Measurements from ENCODE around the gene PLBD1. TPM values are rescaled to one million over a fixed set of nuclear protein-coding genes. Genes with fewer than 3 reads are reported as not detected.

PLBD1 gene
- total RNA-seq, 4 donors from 2014 or later = 30.8 to 74.6 (median 40.4) TPM

DNA sequence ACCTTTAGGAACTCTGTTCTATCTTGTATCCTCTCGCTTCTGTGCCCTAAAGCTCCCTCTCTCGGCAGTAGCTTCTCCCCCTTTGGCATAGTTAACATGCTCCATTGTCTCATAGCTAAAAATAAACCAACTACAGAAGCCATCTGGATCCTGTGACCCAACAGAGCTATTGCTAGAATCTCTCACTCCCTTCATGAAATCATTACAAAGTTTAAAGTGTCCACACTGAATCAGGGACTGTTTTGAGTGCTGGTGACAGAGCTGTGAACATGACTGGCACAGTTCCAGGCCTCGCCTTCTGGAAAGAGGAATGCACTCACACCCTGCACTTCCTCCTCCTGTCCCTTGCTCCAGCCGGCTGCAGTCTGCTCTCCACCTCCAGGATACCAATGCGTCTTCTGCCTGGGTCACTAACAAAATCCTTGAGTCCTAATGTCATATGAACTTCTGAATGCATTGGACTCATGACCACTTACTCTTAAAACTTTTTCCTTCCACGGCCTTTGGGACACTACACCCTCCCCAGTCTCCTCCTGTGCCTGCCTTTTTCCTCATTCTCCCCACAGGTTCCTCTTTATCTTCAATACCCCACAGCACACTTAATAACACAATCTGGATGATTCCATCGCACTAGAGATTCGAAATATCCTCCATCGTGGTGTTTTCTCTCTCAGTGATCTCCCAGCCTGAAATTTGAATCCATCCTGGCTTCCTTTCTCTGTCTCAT, 13.2 kb downstream of the PLBD1 start:
- no peaks in the 10 kb centered on the region for H3K27me3 ChIP-seq
- H3K9me3 ChIP-seq = no peaks in the 10 kb centered on the region
- peak overlapping the region; percentile 66 to 86 (median 79) for H3K27ac ChIP-seq
- intact Hi-C loops (cut with DNase I; ENCODE audit: low total_unique reads) = no loop called here
- H3K4me3 ChIP-seq = peak overlapping the region in 1 of 4 donors; percentile 4
- in situ Hi-C loops (cut with MboI; ENCODE audit: low pct_ligation_motif_present in 1 of 4, low pct_unique_long_range_greater_than_20kb in 1 of 4, low sequenced_read_pairs in 3 of 4) = no loop called here
- H3K4me1 ChIP-seq = peaks cover 11 to 42% (median 23%) of the 10 kb centered on the region in 4 donors
- peak; percentile 68 for TF ChIP-seq POLR2A (IDR thresholded peaks at IDR 0.05)
- TF ChIP-seq, protein P1, sequence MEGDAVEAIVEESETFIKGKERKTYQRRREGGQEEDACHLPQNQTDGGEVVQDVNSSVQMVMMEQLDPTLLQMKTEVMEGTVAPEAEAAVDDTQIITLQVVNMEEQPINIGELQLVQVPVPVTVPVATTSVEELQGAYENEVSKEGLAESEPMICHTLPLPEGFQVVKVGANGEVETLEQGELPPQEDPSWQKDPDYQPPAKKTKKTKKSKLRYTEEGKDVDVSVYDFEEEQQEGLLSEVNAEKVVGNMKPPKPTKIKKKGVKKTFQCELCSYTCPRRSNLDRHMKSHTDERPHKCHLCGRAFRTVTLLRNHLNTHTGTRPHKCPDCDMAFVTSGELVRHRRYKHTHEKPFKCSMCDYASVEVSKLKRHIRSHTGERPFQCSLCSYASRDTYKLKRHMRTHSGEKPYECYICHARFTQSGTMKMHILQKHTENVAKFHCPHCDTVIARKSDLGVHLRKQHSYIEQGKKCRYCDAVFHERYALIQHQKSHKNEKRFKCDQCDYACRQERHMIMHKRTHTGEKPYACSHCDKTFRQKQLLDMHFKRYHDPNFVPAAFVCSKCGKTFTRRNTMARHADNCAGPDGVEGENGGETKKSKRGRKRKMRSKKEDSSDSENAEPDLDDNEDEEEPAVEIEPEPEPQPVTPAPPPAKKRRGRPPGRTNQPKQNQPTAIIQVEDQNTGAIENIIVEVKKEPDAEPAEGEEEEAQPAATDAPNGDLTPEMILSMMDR (IDR thresholded peaks at IDR 0.05) = peak in 3 of 5 experiments; percentile 2 to 60 (median 51)
- TF ChIP-seq EP300 (IDR thresholded peaks at IDR 0.05; ENCODE audit: low read depth) = no peak
- peak in 2 of 3 donors; percentile 64 to 78 for TF ChIP-seq POLR2AphosphoS5 (IDR thresholded peaks at IDR 0.05)
- H3K36me3 ChIP-seq = no peaks in the 10 kb centered on the region
- WGBS, 2 donors (ENCODE audit: low coverage in 1 of 2) = 21 to 42% methylated on average over 6 to 9 of the region's 9 CpGs
- peak; percentile 94 for DNase-seq

DNA sequence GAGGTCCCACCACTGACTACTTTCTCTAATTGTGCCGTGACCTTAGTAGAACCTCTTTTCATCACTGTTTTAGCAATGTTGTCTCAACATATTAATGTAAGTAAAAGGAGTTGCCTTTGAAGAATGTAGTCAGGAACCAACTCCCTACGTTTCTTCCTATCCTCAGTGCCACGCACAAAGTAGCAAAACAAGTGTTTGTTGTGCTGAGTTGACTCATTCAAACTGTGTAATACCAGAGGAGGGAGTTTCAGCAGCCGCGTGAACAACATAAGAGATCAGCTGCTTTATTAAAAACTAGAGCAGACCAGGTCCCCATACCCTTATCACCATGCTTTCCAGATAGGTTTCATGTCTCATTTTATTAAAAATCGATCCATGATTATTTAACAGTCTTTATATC, 19.1 kb downstream of the PLBD1 start:
- Histone ChIP-seq H3K4me3 (no peak overlapping the region), H3K4me1 (peaks cover 3 to 19% (median 9%) of the 10 kb centered on the region in 4 donors), H3K27me3 (no peaks in the 10 kb centered on the region), H3K36me3 (no peaks in the 10 kb centered on the region), H3K9me3 (no peaks in the 10 kb centered on the region), H3K27ac (no peak overlapping the region)
- WGBS, 2 donors (ENCODE audit: low coverage in 1 of 2) = 92 to 96% methylated on average over 5 to 6 of the region's 6 CpGs
- in situ Hi-C loops (cut with MboI; ENCODE audit: low pct_ligation_motif_present in 1 of 4, low pct_unique_long_range_greater_than_20kb in 1 of 4, low sequenced_read_pairs in 3 of 4) (no loop called here), intact Hi-C loops (cut with DNase I; ENCODE audit: low total_unique reads) (no loop called here)
- no peak for DNase-seq
- TF ChIP-seq, protein P1 (IDR thresholded peaks at IDR 0.05) = no peak
- TF ChIP-seq EP300 (IDR thresholded peaks at IDR 0.05; ENCODE audit: low read depth) = no peak

DNA sequence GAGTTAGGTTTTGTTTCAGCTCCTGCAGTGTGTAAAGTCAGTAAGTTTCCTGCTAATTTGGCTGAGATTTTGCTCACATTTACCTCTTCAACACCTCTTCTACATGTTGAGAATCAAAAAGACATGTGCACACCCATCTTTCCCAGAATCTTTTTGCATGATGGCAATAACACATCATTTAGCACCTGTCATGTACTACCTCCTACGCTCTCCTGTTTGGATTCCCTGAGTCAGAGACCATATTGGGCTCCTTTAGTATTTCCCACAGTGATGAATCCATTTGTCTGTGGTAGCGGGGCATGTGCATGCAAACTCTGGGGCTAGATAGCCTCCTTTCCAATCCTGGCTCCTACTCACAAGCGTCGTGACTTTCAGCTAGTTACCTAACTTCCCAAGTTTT, 20.1 kb downstream of the PLBD1 start:
- DNase-seq = no peak
- peaks cover 2 to 15% (median 8%) of the 10 kb centered on the region in 4 donors for H3K4me1 ChIP-seq
- H3K36me3 ChIP-seq = no peaks in the 10 kb centered on the region
- WGBS, 2 donors (ENCODE audit: low coverage in 1 of 2) = 94 to 98% methylated on average over 3 to 4 of the region's 4 CpGs
- intact Hi-C loops (cut with DNase I; ENCODE audit: low total_unique reads) = no loop called here
- H3K9me3 ChIP-seq = no peaks in the 10 kb centered on the region
- no peak overlapping the region for H3K4me3 ChIP-seq
- no peaks in the 10 kb centered on the region for H3K27me3 ChIP-seq
- no peak overlapping the region for H3K27ac ChIP-seq
- no peak for TF ChIP-seq POLR2A (IDR thresholded peaks at IDR 0.05)
- no peak for TF ChIP-seq POLR2AphosphoS5 (IDR thresholded peaks at IDR 0.05)
- TF ChIP-seq, protein P1 (IDR thresholded peaks at IDR 0.05) = no peak
- TF ChIP-seq EP300 (IDR thresholded peaks at IDR 0.05; ENCODE audit: low read depth) = no peak
- in situ Hi-C loops (cut with MboI; ENCODE audit: low pct_ligation_motif_present in 1 of 4, low pct_unique_long_range_greater_than_20kb in 1 of 4, low sequenced_read_pairs in 3 of 4) = no loop called here

DNA sequence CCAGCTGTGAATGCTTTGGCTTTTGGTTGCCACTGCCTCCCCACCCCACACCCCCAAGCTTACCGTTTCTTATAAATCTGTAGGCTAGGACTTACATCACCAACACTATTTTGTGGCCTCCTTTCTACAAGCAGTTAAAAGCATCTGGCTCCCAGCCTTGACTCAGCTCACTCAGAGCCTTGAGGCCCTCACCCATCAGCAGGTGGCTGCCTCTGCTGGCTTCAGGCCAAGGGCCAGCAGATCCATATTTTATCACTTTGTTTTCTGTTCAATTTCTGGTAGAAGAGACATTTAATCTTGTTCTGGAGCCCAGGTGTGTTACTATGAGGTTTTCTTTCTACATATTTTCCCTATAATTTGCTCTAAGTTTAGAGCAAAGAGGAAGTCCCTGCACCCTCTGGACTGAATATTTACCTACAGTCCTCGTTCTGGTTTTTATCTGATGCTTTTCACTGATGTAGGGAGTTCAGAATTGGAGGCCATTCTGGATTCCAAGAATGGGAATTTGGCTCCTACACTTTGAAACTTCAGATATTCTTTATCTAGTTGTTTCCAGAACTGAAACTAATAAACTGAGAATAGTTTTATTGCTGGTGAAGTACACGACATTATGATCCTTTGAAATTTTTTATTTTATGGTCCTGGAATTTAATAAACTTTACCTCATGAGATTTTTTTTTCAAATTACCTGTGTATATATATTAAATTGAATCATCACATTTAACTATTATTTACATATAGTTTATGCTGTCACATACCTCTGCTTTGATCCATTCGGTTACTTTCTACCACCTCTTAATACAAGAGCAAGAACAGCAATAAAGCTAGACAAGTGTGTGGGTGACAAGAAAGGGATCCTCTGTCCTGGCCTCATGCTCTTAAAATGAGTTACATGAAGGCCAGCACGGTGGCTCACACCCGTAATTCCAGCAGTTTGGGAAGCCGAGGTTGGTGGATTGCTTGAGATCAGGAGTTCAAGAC, 22.2 kb downstream of the PLBD1 start:
- no peaks in the 10 kb centered on the region for H3K9me3 ChIP-seq
- DNase-seq = peak; percentile 21
- in situ Hi-C loops (cut with MboI; ENCODE audit: low pct_ligation_motif_present in 1 of 4, low pct_unique_long_range_greater_than_20kb in 1 of 4, low sequenced_read_pairs in 3 of 4) = no loop called here
- H3K4me3 ChIP-seq = no peak overlapping the region
- H3K27ac ChIP-seq = peak overlapping the region in 3 of 4 donors; percentile 47 to 57 (median 53)
- TF ChIP-seq, protein P1 (IDR thresholded peaks at IDR 0.05) = no peak
- 52 to 61% methylated on average over 4 to 7 of the region's 7 CpGs for WGBS, 2 donors (ENCODE audit: low coverage in 1 of 2)
- H3K4me1 ChIP-seq = peaks cover 2 to 26% (median 8%) of the 10 kb centered on the region in 4 donors
- intact Hi-C loops (cut with DNase I; ENCODE audit: low total_unique reads) = no loop called here
- no peaks in the 10 kb centered on the region for H3K36me3 ChIP-seq
- no peaks in the 10 kb centered on the region for H3K27me3 ChIP-seq

All from transverse colon (tissue), 4 donors.